GM10266 (cell line): ENCODE results near the gene PYGM.

Experiments used
- DNase-seq: peaks from one replicate; pipeline ENCODE4 v3.0.0; 2012; ENCODE audit errors: extremely low spot score
- TF ChIP-seq, protein P1 (sequence below): IDR thresholded peaks from 2 replicates; pipeline ENCODE4 v1.5.1; 2012; ENCODE audit warnings: mild to moderate bottlenecking, low read depth; ENCODE audit not compliant: control insufficient read depth, insufficient read depth; ENCODE audit errors: missing control alignments

Gene PYGM

DNA sequence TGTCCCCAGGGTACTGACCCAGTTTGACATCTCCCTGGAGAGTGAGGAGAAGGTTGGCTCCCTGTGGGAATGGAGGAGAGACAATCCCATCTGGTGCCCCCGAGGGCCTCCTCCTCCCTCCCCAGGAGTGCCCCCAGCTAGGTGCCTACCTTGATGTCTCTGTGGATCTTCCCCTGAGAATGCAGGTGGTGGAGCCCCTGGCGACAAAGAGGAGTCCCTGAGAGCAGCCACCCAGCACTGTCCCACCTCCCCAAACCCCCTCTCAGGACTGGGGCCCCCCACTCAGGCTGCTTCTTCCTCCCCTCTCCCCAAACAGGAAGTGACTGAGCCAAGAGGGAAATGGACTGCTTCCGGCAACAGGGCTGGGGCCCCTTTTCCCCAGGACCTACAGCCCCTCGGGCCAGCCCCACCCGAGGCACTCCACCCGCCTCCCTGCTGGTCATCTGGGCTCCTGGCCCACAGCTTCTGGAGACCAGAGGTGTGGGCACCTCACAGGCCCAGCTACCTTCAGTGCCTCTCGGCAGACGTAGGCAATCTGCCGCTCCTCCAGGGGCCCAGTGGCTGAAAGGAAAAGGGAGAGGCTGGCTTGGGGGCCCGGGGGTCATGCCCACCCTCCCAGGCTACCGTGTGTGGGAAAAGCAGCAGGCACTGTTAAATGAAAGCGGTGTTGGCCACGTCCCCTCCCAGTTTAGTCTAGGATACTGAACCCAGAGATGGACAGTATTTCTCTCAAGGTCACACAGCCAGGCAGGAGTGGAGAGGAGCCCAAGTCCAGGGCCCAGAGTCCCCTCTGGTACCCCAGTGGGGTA is 42.0 kb upstream of the PYGM start:
- TF ChIP-seq, protein P1, sequence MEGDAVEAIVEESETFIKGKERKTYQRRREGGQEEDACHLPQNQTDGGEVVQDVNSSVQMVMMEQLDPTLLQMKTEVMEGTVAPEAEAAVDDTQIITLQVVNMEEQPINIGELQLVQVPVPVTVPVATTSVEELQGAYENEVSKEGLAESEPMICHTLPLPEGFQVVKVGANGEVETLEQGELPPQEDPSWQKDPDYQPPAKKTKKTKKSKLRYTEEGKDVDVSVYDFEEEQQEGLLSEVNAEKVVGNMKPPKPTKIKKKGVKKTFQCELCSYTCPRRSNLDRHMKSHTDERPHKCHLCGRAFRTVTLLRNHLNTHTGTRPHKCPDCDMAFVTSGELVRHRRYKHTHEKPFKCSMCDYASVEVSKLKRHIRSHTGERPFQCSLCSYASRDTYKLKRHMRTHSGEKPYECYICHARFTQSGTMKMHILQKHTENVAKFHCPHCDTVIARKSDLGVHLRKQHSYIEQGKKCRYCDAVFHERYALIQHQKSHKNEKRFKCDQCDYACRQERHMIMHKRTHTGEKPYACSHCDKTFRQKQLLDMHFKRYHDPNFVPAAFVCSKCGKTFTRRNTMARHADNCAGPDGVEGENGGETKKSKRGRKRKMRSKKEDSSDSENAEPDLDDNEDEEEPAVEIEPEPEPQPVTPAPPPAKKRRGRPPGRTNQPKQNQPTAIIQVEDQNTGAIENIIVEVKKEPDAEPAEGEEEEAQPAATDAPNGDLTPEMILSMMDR, result no peak
- no peak for DNase-seq

DNA sequence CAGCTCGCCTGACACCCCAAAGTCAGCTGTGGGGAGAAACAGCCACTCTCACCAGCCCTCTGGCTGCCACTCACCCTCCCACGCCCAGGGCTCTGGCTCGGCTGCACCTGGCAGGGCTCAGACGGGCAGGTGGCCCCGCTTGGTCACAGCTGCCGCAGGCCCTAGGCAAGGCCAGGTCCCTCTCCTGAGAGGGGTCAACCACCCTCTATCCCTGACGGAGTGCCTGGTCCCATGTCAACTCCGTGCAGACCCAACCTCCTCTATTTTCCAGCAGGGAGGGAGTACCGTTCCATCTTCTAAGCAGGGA is 41.3 kb upstream of the PYGM start:
- no peak for DNase-seq

DNA sequence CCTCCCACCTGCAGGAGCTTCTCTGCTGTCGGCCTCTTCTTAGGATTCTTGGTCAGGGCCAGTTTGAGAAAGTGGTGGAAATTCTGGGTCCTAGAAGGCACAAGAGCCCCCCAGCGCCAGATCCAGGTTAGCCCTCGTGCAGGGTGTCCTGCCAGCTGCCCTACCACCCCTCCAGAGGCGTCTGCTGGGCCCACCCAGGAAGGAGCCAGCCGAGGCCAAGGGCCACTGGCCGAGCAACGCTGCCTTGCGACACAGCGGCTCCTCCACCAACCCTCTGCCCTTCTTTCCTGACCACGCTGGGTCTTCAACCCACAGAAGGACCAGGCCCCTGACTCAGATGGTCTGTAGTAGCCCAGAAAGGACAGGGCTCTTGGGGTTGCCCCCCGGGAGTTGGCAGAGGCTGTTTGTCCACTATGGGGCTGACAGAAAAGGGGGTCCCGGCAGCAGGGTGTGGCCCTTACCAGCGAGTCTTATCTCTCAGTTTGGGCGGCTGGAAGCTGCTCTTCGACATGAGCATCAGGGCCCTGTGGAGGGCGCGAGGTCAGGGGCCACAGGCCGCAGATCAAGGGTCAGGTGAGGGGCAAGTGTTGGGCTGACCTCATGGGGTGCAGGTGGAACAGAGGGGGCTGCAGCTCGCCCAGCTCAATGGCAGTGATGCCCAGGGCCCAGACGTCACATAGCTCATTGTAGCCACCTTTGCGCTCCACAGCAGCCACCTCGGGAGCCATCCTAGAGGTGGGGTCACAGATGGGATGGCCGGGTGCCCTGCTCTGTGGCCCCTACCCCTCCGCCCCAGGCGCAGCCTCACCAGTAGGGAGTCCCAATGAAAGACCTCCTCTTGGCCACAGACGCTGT is 40.8 kb upstream of the PYGM start:
- TF ChIP-seq, protein P1, result no peak
- DNase-seq, result no peak

More for the DNA sequence above, 41.3 kb upstream of the PYGM start:
- TF ChIP-seq, protein P1, result no peak

DNA sequence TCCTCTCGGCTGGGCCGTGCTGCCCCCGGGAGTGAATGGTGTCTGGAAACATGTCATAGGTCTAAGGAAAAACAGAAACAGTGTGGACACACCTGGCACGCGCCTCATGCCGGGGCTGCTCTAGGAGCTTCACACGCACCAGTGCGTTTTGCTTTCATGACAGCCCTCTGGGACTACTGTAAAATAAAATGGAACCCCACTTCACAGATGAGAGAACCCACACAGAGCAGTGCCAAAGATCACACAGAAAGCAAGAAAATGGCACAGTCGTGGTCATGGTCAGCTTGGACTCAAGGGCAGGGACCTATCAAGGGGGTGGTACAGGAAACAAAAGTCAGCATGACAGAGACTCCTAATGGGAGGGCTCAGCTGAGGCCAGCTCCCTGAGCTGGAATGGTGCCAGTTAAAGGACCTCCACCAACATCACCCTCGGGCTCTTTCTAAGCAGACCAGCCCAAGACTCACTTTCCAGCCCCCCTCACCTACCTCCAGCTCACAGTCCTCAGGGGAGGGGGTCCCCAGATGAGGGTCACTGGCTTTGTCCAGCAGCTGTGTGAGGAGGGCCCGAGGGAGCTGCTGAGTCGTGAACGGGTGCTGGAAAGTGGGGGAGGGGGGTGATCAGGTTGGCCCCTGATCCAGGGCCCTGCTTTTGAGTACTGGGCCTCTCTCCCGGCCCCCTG is 40.0 kb upstream of the PYGM start:
- TF ChIP-seq, protein P1, result no peak
- no peak for DNase-seq

- TF ChIP-seq, protein P1, result no peak
- DNase-seq, result no peak
Observed at GRCh38 chr11:64799256-64799622, 39.5 kb upstream of the PYGM start.

GRCh38 chr11:64796757-64797541 is 37.2 kb upstream of the PYGM start:
- no peak for DNase-seq
- TF ChIP-seq, protein P1, result no peak
